GM18502 (cell line): ENCODE measurements around the gene ANKRD10.
A peak's percentile ranks its signal among the peaks of the same experiment; 100 is the strongest.

ENCODE experiments used
- ATAC-seq: cut with Tn5 transposase; IDR thresholded peaks from one replicate; pipeline ENCODE4 v1.9.1; 2021; ENCODE audit warnings: mild to moderate bottlenecking; ENCODE audit not compliant: unreplicated experiment, poor library complexity

Gene ANKRD10

GRCh38 chr13:110945928-110946570 lies 31.2 kb upstream of the ANKRD10 start:
- no peak for ATAC-seq

- ATAC-seq = no peak
Measured at GRCh38 chr13:110944968-110945927, 30.4 kb upstream of the ANKRD10 start.

GRCh38 chr13:110944121-110944967 lies 29.5 kb upstream of the ANKRD10 start:
- ATAC-seq = peak; percentile 54

GRCh38 chr13:110942248-110942981 lies 27.5 kb upstream of the ANKRD10 start:
- ATAC-seq = peak; percentile 78

GRCh38 chr13:110938662-110939421 lies 24.0 kb upstream of the ANKRD10 start:
- no peak for ATAC-seq

- no peak for ATAC-seq
Measured at GRCh38 chr13:110937511-110938285, 22.8 kb upstream of the ANKRD10 start.

- ATAC-seq = no peak
Measured at GRCh38 chr13:110936519-110936918, 21.6 kb upstream of the ANKRD10 start.

GRCh38 chr13:110932588-110932987 lies 17.7 kb upstream of the ANKRD10 start:
- no peak for ATAC-seq

GRCh38 chr13:110929104-110929777 lies 14.4 kb upstream of the ANKRD10 start:
- ATAC-seq = no peak

GRCh38 chr13:110925023-110925612 lies 10.2 kb upstream of the ANKRD10 start:
- no peak for ATAC-seq

- ATAC-seq = no peak
Measured at GRCh38 chr13:110924639-110924934, 9.7 kb upstream of the ANKRD10 start.

- ATAC-seq = no peak
Measured at GRCh38 chr13:110923777-110924638, 9.1 kb upstream of the ANKRD10 start.

GRCh38 chr13:110923086-110923485 lies 8.2 kb upstream of the ANKRD10 start:
- no peak for ATAC-seq

- no peak for ATAC-seq
Measured at GRCh38 chr13:110922506-110922905, 7.6 kb upstream of the ANKRD10 start.

- ATAC-seq = no peak
Measured at GRCh38 chr13:110921695-110922094, 6.8 kb upstream of the ANKRD10 start.

GRCh38 chr13:110921209-110921608 lies 6.3 kb upstream of the ANKRD10 start:
- ATAC-seq = no peak

GRCh38 chr13:110920038-110920437 lies 5.2 kb upstream of the ANKRD10 start:
- no peak for ATAC-seq
